Renal cortex interstitium (tissue), 15 donors: ENCODE data around the gene OR2A14. TPM values are rescaled to one million over a fixed set of nuclear protein-coding genes. Genes with fewer than 3 reads are reported as not detected.
"Not testable (repeated sequence)": the region's sequence is repeated elsewhere in the genome, so short reads cannot be mapped to it uniquely, and the experiment has no call there.

ENCODE experiments used
- DNase-seq, 11 donors: peaks; one replicate each; pipeline ENCODE4 v3.0.0-alpha.2; 2013; ENCODE audit warnings: low read depth in 9 of 11, low spot score in 4 of 11; ENCODE audit errors: extremely low read depth in 1 of 11
- long read RNA-seq, 16 experiments: transcript quantifications; one replicate each; lab custom pipeline, GENCODE V29; 2026
- polyA plus RNA-seq, 3 donors: library from polyadenylated mRNA; unstranded; fragments of 120-200 nt; gene quantifications; one replicate each; pipeline ENCODE4 v1.2.1, GENCODE V29; 2013; ENCODE audit not compliant: insufficient read length in 3 of 3

The OR2A14 gene
- not detected for polyA plus RNA-seq
- long read RNA-seq, donor 1, result 0 reads
- long read RNA-seq, donor 2, partial matches to known transcripts, result 0 of 1 reads
- long read RNA-seq, donor 2, other reads (novel, unspliced or antisense), result 0 of 1 reads
- long read RNA-seq, donor 3, result 0 reads
- long read RNA-seq, donor 4, result 0 reads
- long read RNA-seq, donor 5, result 0 reads
- long read RNA-seq, donor 6, result 0 reads
- long read RNA-seq, donor 7, result 0 reads
- long read RNA-seq, donor 8, result 0 reads
- long read RNA-seq, donor 9, result 0 reads
- long read RNA-seq, donor 10, result 0 reads
- long read RNA-seq, donor 11, result 0 reads
- long read RNA-seq, donor 12, result 0 reads
- long read RNA-seq, donor 13, result 0 reads
- long read RNA-seq, donor 14, result 0 reads
- long read RNA-seq, donor 15, result 0 reads
- long read RNA-seq, donor 16, result 0 reads

GRCh38 chr7:144122876-144123275 lies at the start of gene OR2A14:
Gene OR2A14 (plus strand): TSS chr7:144123176. CDS start chr7:144129113, 5,937 bp downstream.
- no peak for DNase-seq

- DNase-seq, result no peak
These were observed 48.6 kb upstream of the OR2A14 start for GRCh38 chr7:144074374-144074773.

GRCh38 chr7:144085978-144086377 lies 37.0 kb upstream of the OR2A14 start, which contains the start of gene OR2A12:
Gene OR2A12 (plus strand): TSS chr7:144086278. CDS start chr7:144095108, 8,830 bp downstream.
- DNase-seq, result no peak

- no peak for DNase-seq
These were observed 36.2 kb upstream of the OR2A14 start for GRCh38 chr7:144086730-144087129.

GRCh38 chr7:144087230-144087629 lies 35.7 kb upstream of the OR2A14 start:
- no peak for DNase-seq

- DNase-seq, result no peak
These were observed 32.3 kb upstream of the OR2A14 start for GRCh38 chr7:144090667-144091066.

- DNase-seq, result no peak
These were observed 24.2 kb upstream of the OR2A14 start for GRCh38 chr7:144098776-144099175.

GRCh38 chr7:144100607-144101006 lies 22.4 kb upstream of the OR2A14 start:
- no peak for DNase-seq

GRCh38 chr7:144102041-144102440 lies 20.9 kb upstream of the OR2A14 start:
- no peak for DNase-seq

- no peak for DNase-seq
These were observed 17.8 kb upstream of the OR2A14 start for GRCh38 chr7:144105211-144105610.

GRCh38 chr7:144109283-144109682 lies 13.7 kb upstream of the OR2A14 start, which contains the start of gene OR2A2:
Gene OR2A2 (plus strand): TSS chr7:144109583. CDS start chr7:144109583, 0 bp downstream.
- no peak for DNase-seq

GRCh38 chr7:144110272-144110671 lies 12.7 kb upstream of the OR2A14 start:
- DNase-seq, result no peak

GRCh38 chr7:144113651-144114050 lies 9.3 kb upstream of the OR2A14 start:
- DNase-seq, result no peak

GRCh38 chr7:144118341-144118740 lies 4.6 kb upstream of the OR2A14 start:
- DNase-seq, result no peak

GRCh38 chr7:144127714-144128334 lies 4.8 kb downstream of the OR2A14 start:
- peak in 10 of 11 donors; percentile 20 to 63 (median 54) for DNase-seq

GRCh38 chr7:144129601-144130000 lies 6.6 kb downstream of the OR2A14 start:
- not testable (repeated sequence) for DNase-seq

GRCh38 chr7:144130730-144131129 lies 7.8 kb downstream of the OR2A14 start:
- DNase-seq, result no peak

- no peak for DNase-seq
These were observed 9.3 kb downstream of the OR2A14 start for GRCh38 chr7:144132262-144132661.

GRCh38 chr7:144133307-144133706 lies 10.3 kb downstream of the OR2A14 start:
- DNase-seq, result no peak

- DNase-seq, result no peak
These were observed 11.1 kb downstream of the OR2A14 start for GRCh38 chr7:144134116-144134515.
